Adrenal gland (tissue), 12 donors: ENCODE measurements around the gene CIART. TPM values are rescaled to one million over a fixed set of nuclear protein-coding genes. Genes with fewer than 3 reads are reported as not detected.

Experiments used
- DNase-seq, 7 donors: peaks; one replicate each; pipeline ENCODE4 v3.0.0-alpha.2; 2019 to 2020
- H3K27ac ChIP-seq, 5 donors: fragments of 200-600 bp; sonication (generic) in 4 of 5; 1 replicate in 3 of 5; 2 replicates in 2 of 5; pipeline versions ENCODE4 v1.5.1 to v1.8.0; 2016 to 2020; ENCODE audit warnings: mild to moderate bottlenecking in 1 of 5
- H3K27me3 ChIP-seq: fragments of 200-600 bp; 2 replicates; pipeline ENCODE4 v1.8.0; 2021
- H3K36me3 ChIP-seq, 2 donors: fragments of 200-600 bp; replicated peaks in 1 of 2; 1 replicate in 1 of 2; 2 replicates in 1 of 2; pipeline versions ENCODE4 v1.5.1 to v1.8.0; 2018 to 2022
- H3K4me1 ChIP-seq, 2 donors: fragments of 200-600 bp; replicated peaks in 1 of 2; 1 replicate in 1 of 2; 2 replicates in 1 of 2; pipeline versions ENCODE4 v1.5.1 to v1.8.0; 2018 to 2021
- H3K4me3 ChIP-seq, 4 donors: fragments of 200-600 bp; sonication (generic) in 3 of 4; one replicate each; pipeline ENCODE4 v1.5.1; 2016 to 2018
- H3K9me3 ChIP-seq, 3 donors: fragments of 200-600 bp; sonication (generic) in 1 of 3; replicated peaks in 1 of 3; 1 replicate in 2 of 3; 2 replicates in 1 of 3; pipeline versions ENCODE4 v1.5.1 to v1.8.0; 2016 to 2021
- CTCF ChIP-seq, 6 experiments: fragments of 450-650 bp in 4 of 6; fragments of 200-600 bp in 2 of 6; sonication (generic) in 1 of 6; IDR thresholded peaks; 1 replicate in 5 of 6; 2 replicates in 1 of 6; pipeline versions ENCODE4 v1.5.1 to v1.8.0; 2016 to 2021; ENCODE audit warnings: antibody characterized with exemption in 6 of 6, mild to moderate bottlenecking in 2 of 6, moderate library complexity in 1 of 6
- POLR2A ChIP-seq, 2 donors: fragments of 450-650 bp; IDR thresholded peaks; one replicate each; pipeline ENCODE4 v1.6.1; 2017; ENCODE audit warnings: antibody characterized with exemption in 2 of 2, mild to moderate bottlenecking in 2 of 2, moderate library complexity in 1 of 2
- WGBS, 4 donors: extraction: QIAGEN DNeasy Blood & Tissue Kit in 2 of 4; methylation state at CpG; one replicate each; pipeline versions ENCODE4 v1.1.5 to v1.1.7; 2013 to 2017; 5-methylcytosine and 5-hydroxymethylcytosine counted together
- intact Hi-C, 2 donors: fragments of 100-400 bp; cut with DNase I; formaldehyde crosslinking; loops; one replicate each; pipeline versions ENCODE4 v1.14.1 to v1.15.0; 2022 to 2023
- polyA plus RNA-seq, 3 donors: library from polyadenylated mRNA; stranded (reverse); fragments of 200-250 nt in 2 of 3; fragments of 350-450 nt in 1 of 3; fragmentation: Illumina TruSeq in 1 of 3; extraction: RNeasy Lipid Tissue Mini Kit (QIAGEN cat#74804) in 1 of 3; gene quantifications; one replicate each; pipeline ENCODE4 v1.2.3, GENCODE V29; 2013 to 2014
- total RNA-seq, 9 donors: library from RNA; depleted of rRNA in 4 of 9; stranded (reverse); fragments of >200 nt in 4 of 9; fragments of 120-200 nt in 1 of 9; fragmentation: NEBNext Ultra II Directional in 1 of 9; extraction: Animal tissue kit (Norgen Biotek cat#: 25700) in 1 of 9; gene quantifications; one replicate each; pipeline versions ENCODE4 v1.1.0 to v1.2.4, GENCODE V29; 2013 to 2023
- donor health status: healthy with polysubstance abuse.
- donor health status: Bipolar disorder and iron deficiency.
- donor health status: DM: yes; HTN: yes; CAD: no.
- donor health status: DM: no; HTN: no; CAD: no.
- donor health status: DM: no; HTN: no; CAD: no.
- donor health status: DM: yes; HTN: yes; CAD: no.

Gene CIART
- total and polyA plus RNA-seq, 12 donors = 4.4 to 24.6 (median 9.2) TPM

DNA sequence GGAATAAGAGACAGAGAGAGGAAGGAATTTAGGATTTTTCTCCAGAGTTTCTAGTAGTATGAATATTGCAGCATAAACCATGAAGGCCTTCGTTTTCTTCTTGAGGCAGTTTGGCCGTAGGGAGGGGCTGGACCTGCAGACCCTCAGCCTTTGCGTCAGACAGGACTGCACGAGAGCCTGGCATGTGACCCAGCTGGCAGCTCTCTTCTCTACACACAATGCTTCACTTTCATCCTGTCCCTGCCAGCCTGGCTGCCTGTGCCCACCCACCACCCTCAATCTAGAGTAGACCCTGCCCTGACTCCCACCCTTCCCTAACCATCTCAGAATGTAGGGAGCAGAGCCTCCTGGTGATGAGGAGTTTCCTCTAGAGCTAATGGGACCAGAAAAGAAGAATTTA lies 23.1 kb upstream of the CIART start:
- Histone ChIP-seq H3K4me3 (no peak overlapping the region), H3K36me3 (peaks cover 0 to 3% of the 10 kb centered on the region in 2 donors), H3K4me1 (peaks cover 21 to 24% of the 10 kb centered on the region in 2 donors), H3K9me3 (no peaks in the 10 kb centered on the region), H3K27me3 (no peaks in the 10 kb centered on the region), H3K27ac (peak overlapping the region in 2 of 5 donors; percentile 39 to 65)
- TF ChIP-seq CTCF (IDR thresholded peaks at IDR 0.05) = no peak
- no peak for TF ChIP-seq POLR2A (IDR thresholded peaks at IDR 0.05)
- intact Hi-C loops = no loop called here
- peak in 2 of 7 donors; percentile 18 to 36 for DNase-seq
- 36 to 58% (median 52%) methylated on average over 4 of the region's 4 CpGs for WGBS, 4 donors

DNA sequence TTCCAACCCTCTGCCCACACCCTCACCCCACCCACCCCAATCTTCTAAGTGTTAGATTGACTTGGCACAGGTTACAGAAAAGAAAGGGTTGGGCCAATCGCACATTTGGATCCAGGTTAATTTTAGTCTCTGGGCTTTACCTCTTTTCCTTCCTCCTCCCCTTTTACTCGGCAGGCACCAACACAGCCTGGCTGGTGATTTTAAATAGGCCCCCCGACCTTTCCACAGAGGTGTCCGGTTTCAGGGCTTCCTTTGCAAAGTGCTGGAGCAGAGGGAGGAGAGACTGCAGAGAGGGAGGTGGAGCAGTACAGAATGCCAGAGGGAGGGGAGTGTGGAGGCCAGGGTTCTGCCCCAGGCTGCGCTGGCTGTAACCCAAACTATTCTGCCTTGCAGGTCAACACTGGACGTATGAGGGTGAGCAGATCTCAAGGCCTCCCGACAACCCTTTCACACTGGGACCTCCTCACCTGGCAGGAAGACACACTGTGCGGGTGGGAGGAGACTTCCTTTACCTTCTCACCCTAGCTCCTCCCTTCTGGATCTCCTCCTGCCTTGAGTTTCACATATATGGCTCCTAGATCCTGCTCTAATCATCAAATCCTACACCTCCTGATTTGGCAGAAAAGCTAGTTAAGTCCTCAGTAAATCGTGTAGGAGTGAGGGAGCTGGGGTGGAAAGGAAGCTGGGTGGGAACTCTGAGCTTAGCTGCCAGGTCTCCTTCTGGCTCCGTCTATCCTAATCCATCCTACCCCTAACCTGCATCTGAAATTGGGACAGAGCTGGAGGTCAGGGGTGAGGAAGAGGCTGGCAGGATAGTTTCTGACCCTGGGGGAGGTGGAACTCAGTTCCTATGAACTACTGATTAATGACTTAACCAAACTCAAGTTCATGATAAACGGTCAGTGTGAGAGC lies 22.3 kb upstream of the CIART start:
- Histone ChIP-seq H3K4me3 (peak overlapping the region in 1 of 4 donors; percentile 29), H3K27me3 (no peaks in the 10 kb centered on the region), H3K4me1 (peaks cover 21 to 24% of the 10 kb centered on the region in 2 donors), H3K9me3 (no peaks in the 10 kb centered on the region), H3K36me3 (peaks cover 0 to 11% of the 10 kb centered on the region in 2 donors), H3K27ac (peak overlapping the region in 4 of 5 donors; percentile 3 to 65 (median 43))
- TF ChIP-seq POLR2A (IDR thresholded peaks at IDR 0.05) (peak in 1 of 2 donors; percentile 57), CTCF (IDR thresholded peaks at IDR 0.05) (no peak)
- intact Hi-C loops = no loop called here
- peak in 6 of 7 donors; percentile 68 to 77 (median 74) for DNase-seq
- WGBS, 4 donors = 14 to 19% (median 16%) methylated on average over 10 to 11 of the region's 11 CpGs

DNA sequence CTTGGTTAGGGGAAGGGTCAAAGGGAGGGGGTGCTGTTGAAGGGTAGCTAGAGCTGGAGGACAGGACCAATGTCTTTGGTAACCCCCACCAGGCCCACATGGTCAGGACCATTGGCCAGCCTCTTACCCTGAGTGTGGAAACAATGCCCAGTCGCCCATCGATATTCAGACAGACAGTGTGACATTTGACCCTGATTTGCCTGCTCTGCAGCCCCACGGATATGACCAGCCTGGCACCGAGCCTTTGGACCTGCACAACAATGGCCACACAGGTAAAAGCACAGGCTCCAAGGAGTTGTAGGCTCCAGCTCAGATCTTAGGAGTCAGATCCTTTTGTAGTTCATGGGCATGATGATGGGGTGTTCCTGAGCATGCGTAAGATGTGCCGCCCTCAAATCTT lies 21.0 kb upstream of the CIART start:
- no peaks in the 10 kb centered on the region for H3K9me3 ChIP-seq
- intact Hi-C loops = no loop called here
- TF ChIP-seq CTCF (IDR thresholded peaks at IDR 0.05) = no peak
- H3K4me3 ChIP-seq = no peak overlapping the region
- WGBS, 4 donors = 81 to 89% (median 83%) methylated on average over 5 to 6 of the region's 6 CpGs
- H3K36me3 ChIP-seq = peaks cover 0 to 25% of the 10 kb centered on the region in 2 donors
- no peaks in the 10 kb centered on the region for H3K27me3 ChIP-seq
- H3K4me1 ChIP-seq = peaks cover 11 to 20% of the 10 kb centered on the region in 2 donors
- no peak overlapping the region for H3K27ac ChIP-seq
- no peak for DNase-seq

- WGBS, 4 donors = 78 to 85% (median 83%) methylated on average over 6 of the region's 6 CpGs
- no peak for DNase-seq
These were observed 19.7 kb upstream of the CIART start for GRCh38 chr1:150262388-150263320.

More at GRCh38 chr1:150262388-150263320, 19.7 kb upstream of the CIART start:
- peaks cover 14 to 22% of the 10 kb centered on the region in 2 donors for H3K4me1 ChIP-seq
- no peak overlapping the region for H3K27ac ChIP-seq
- intact Hi-C loops = no loop called here
- H3K27me3 ChIP-seq = no peaks in the 10 kb centered on the region
- TF ChIP-seq CTCF (IDR thresholded peaks at IDR 0.05) (no peak), POLR2A (IDR thresholded peaks at IDR 0.05) (no peak)
- H3K4me3 ChIP-seq = no peak overlapping the region
- no peaks in the 10 kb centered on the region for H3K9me3 ChIP-seq
- peaks cover 0 to 34% of the 10 kb centered on the region in 2 donors for H3K36me3 ChIP-seq
